Measurements from ENCODE around the gene SLC7A6. TPM values are rescaled to one million over a fixed set of nuclear protein-coding genes. Genes with fewer than 3 reads are reported as not detected.

SLC7A6 gene
- total and polyA plus RNA-seq, 2 of the 13 experiments (the other 11 are each of a cell fraction or from before 2014, with no cell fraction given): 35.8 to 70.8 TPM

- 91% methylated on average over 20 of the region's 20 CpGs for WGBS (ENCODE audit: low lambda C conversion rate)
- no TSS peak for BruUV-seq (replicated peaks)
- ChIA-PET POLR2A (interaction anchor here (0.6 to 5.6 kb wide), 20 partner anchors 10 to 922 kb away, joined by 3 to 100 read pairs (median 7); partner anchors contain the start of genes DDX28, DUS2, NFATC3 and PRMT7), CTCF (ENCODE audit: low intra/inter-chr PET ratio, low total read pairs) (no interaction called here)
- in situ Hi-C loops (cut with HindIII; ENCODE audit: extremely low pct_ligation_motif_present, low pct_unique_long_range_greater_than_20kb): loop anchor here (10.0 kb wide), 1 partner anchor 153 kb away; the partner anchor contains the start of gene NFATC3
- H2AFZ ChIP-seq (ENCODE audit: low read length): no peak overlapping the region
- peaks cover 43% of the 10 kb centered on the region for H3K4me1 ChIP-seq (ENCODE audit: insufficient read depth, low read length)
- peak overlapping the region in 2 of 3 experiments; percentile 35 to 54; a peak in 3 of 6 replicates for H3K4me3 ChIP-seq (replicated peaks in 1 of 3; ENCODE audit: insufficient read depth in 1 of 3, low read depth in 2 of 3, low read length in 3 of 3)
- H4K20me1 ChIP-seq (ENCODE audit: insufficient read depth, low read length): peaks cover 20% of the 10 kb centered on the region
- DNase-seq (ENCODE audit: low spot score) (no peak), ATAC-seq (no peak), FAIRE-seq (no peak)
- H3K9ac ChIP-seq (ENCODE audit: insufficient read depth, low read depth, low read length): peak overlapping the region; percentile 53
- intact Hi-C loops (cut with micrococcal nuclease; ENCODE audit: unreplicated experiment): no loop called here
- H3K79me2 ChIP-seq (ENCODE audit: insufficient read depth, low read length): peaks cover 29% of the 10 kb centered on the region
- H3K4me2 ChIP-seq (ENCODE audit: low read depth, low read length): peak overlapping the region; percentile 69
- H3K9me3 ChIP-seq (ENCODE audit: low read length): no peaks in the 10 kb centered on the region
- H3K27ac ChIP-seq (ENCODE audit: extremely low read length, insufficient read depth, low read length): peak overlapping the region; percentile 74
- no peaks in the 10 kb centered on the region; a peak in 1 of 5 replicates for H3K27me3 ChIP-seq (ENCODE audit: control insufficient read depth in 1 of 2, insufficient read depth in 2 of 2, low read length in 2 of 2)
- peaks cover 3 to 7% of the 10 kb centered on the region in 2 experiments; a peak in 4 of 5 replicates for H3K36me3 ChIP-seq (replicated peaks in 1 of 2; ENCODE audit: control insufficient read depth in 1 of 2, insufficient read depth in 2 of 2, low read length in 2 of 2)
- TF ChIP-seq REST (IDR thresholded peaks at IDR 0.05; ENCODE audit: borderline replicate concordance in 1 of 2, low read depth in 1 of 2, low read length in 2 of 2) (no peak), SOX5 (CRISPR knock-in tag; IDR thresholded peaks at IDR 0.05; ENCODE audit: borderline replicate concordance) (no peak), ZNF609 (CRISPR knock-in tag; IDR thresholded peaks at IDR 0.05; ENCODE audit: borderline replicate concordance) (no peak), BRD4 (CRISPR knock-in tag; IDR thresholded peaks at IDR 0.05) (peak; percentile 15; the same call in 1 of the 2 replicates), DMAP1 (CRISPR knock-in tag; IDR thresholded peaks at IDR 0.05) (no peak), ZHX2 (IDR thresholded peaks at IDR 0.05; ENCODE audit: low read depth) (0 out of 2 replicates have a peak, but pooled peaks have one; percentile 2), ZHX2 (CRISPR knock-in tag; IDR thresholded peaks at IDR 0.05; ENCODE audit: borderline replicate concordance) (no peak), TCF7 (IDR thresholded peaks at IDR 0.05; ENCODE audit: low read depth) (no peak), IKZF1 (IDR thresholded peaks at IDR 0.05) (no peak), NKX3-1 (CRISPR knock-in tag; IDR thresholded peaks at IDR 0.05) (0 out of 2 replicates have a peak, but pooled peaks have one; percentile 13), TMF1 (CRISPR knock-in tag; IDR thresholded peaks at IDR 0.05; ENCODE audit: low read depth) (0 out of 2 replicates have a peak, but pooled peaks have one; percentile 46)
Observed at GRCh38 chr16:68238029-68238345, 26.3 kb upstream of the SLC7A6 start.
